HEK293T (cell line): ENCODE data around the gene CFAP157.

Experiments
- BHLHE40 ChIP-seq: fragments of 450-650 bp; IDR thresholded peaks from 2 replicates; pipeline ENCODE4 v1.6.1; 2016; ENCODE audit warnings: mild to moderate bottlenecking, moderate library complexity, borderline replicate concordance
- FOXM1 ChIP-seq: fragments of 450-650 bp; IDR thresholded peaks from 2 replicates; pipeline ENCODE4 v1.6.1; 2017; ENCODE audit warnings: mild to moderate bottlenecking, borderline replicate concordance
- SP1 ChIP-seq: fragments of 450-650 bp; IDR thresholded peaks from 2 replicates; pipeline ENCODE4 v1.6.1; 2017
- TARDBP ChIP-seq: fragments of 450-650 bp; IDR thresholded peaks from 2 replicates; pipeline ENCODE4 v1.6.1; 2016

- TF ChIP-seq BHLHE40 = no peak
- no peak for TF ChIP-seq FOXM1
- TF ChIP-seq TARDBP = no peak
- TF ChIP-seq SP1 = no peak
Observed at GRCh38 chr9:127664324-127664677, 42.5 kb upstream of the CFAP157 start.
